HFF-Myc (cell line): ENCODE measurements around the gene RGS9.

Experiments
- DNase-seq: peaks from one replicate; pipeline ENCODE4 v3.0.0-alpha.2; 2011; ENCODE audit warnings: low read depth; ENCODE audit errors: extremely low read depth
- H3K4me3 ChIP-seq: replicated peaks from 2 replicates; pipeline ENCODE4 v1.5.1; 2011; ENCODE audit warnings: low read depth, mild to moderate bottlenecking, control low read depth, low read length
- TF ChIP-seq, protein P1 (sequence below): IDR thresholded peaks from 2 replicates; pipeline ENCODE4 v1.5.1; 2012; ENCODE audit warnings: mild to moderate bottlenecking, low read depth, low read length, control low read depth; ENCODE audit errors: missing control alignments

Gene RGS9

DNA sequence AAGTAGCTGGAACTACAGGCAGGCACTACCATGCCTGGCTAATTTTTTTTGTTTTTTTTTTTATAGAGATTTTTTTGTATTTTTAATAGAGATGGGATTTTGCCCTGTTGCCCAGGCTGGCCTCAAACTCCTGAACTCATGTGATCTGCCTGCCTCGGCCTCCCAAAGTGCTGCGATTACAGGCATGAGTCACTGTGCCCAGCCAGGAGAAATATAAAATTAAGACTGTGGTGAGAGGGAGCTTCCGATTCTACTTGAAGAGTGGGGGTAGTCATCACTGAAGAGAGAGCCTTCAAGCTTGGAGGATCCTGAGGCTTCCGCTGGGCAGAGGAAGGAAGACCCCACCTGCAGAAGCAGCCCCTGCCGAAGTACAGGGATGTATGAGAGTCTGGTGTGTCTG is 34.4 kb upstream of the RGS9 start:
- H3K4me3 ChIP-seq: no peak overlapping the region
- TF ChIP-seq, protein P1, sequence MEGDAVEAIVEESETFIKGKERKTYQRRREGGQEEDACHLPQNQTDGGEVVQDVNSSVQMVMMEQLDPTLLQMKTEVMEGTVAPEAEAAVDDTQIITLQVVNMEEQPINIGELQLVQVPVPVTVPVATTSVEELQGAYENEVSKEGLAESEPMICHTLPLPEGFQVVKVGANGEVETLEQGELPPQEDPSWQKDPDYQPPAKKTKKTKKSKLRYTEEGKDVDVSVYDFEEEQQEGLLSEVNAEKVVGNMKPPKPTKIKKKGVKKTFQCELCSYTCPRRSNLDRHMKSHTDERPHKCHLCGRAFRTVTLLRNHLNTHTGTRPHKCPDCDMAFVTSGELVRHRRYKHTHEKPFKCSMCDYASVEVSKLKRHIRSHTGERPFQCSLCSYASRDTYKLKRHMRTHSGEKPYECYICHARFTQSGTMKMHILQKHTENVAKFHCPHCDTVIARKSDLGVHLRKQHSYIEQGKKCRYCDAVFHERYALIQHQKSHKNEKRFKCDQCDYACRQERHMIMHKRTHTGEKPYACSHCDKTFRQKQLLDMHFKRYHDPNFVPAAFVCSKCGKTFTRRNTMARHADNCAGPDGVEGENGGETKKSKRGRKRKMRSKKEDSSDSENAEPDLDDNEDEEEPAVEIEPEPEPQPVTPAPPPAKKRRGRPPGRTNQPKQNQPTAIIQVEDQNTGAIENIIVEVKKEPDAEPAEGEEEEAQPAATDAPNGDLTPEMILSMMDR: no peak
- no peak for DNase-seq

DNA sequence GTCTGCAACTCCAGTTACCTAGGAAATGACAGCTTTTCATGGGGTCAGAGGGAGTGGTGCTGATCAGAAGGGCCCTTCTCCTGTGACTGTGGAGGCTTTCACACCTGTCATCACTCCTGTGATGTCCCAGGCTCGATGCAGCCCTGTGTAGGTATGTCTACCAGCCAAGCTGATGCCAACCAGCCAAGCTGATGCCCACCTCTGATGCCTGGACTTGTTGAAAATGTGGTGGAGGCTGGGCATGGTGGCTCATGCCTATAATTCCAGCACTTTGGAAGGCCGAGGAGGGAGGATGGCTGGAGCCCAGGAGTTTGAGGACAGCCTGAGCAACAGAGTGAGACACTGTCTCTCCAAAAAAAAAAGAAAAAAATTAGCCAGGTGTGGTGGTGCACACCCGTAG is 33.7 kb upstream of the RGS9 start:
- DNase-seq: no peak
- H3K4me3 ChIP-seq: no peak overlapping the region
- TF ChIP-seq, protein P1: no peak

DNA sequence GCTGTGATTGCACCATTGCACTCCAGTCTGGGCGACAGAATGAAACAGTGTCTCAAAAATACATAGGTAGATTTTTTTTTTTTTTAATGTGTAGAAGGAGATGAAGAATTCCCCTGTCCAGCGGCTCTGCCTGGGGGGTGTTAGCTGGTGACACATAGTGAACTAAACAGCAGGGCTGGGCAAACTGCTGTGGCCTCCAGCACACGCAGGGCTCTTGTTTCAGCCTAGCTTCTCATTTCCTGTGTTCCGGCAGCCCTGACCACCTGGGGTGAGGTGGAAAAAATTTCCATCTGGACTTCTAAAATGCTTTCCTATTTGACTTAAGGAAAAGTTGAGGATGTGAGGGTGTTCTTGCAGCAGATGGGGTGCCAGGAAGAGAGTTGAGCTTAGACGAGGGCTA is 33.3 kb upstream of the RGS9 start:
- DNase-seq: no peak
- TF ChIP-seq, protein P1: no peak

DNA sequence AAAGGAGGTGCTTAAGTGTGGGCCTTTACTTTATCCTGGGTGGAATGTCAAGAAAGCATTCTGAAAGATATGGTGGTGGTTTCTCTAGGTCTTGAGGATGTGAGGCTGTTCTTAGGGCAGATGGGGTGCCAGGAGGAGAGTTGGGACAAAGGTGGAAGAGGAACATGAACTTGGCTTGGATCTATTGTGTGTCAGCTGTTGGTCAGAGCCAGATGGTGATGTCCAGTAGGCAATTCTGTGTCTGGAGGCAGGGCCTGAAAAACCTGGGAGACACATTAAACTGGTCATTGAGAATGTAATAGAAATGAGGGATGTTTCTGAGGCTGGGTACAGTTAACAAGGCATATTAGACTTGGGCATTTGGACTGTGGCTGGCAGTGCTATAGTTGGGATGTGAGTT is 32.6 kb upstream of the RGS9 start:
- TF ChIP-seq, protein P1: no peak
- DNase-seq: no peak

More for the DNA sequence above, 33.3 kb upstream of the RGS9 start:
- H3K4me3 ChIP-seq: no peak overlapping the region

DNA sequence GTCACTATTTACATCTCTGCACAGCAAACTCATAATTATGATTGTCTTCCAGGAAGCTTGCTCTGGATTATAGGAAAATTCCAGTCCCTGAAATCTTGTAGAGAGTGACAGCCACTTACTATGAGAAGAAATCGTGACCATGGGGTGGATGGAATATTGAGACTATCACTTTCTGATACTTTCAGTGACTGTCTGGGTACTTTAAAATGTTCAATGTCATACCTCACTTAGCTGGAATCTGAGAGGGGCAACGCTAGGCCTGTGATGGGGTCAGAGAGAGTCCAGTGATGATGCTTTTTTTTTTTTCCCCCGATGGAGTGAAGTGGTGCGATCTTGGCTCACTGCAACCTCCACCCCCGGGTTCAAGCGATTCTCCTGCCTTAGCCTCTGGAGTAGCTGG is 32.2 kb upstream of the RGS9 start:
- no peak overlapping the region for H3K4me3 ChIP-seq
- no peak for DNase-seq
- TF ChIP-seq, protein P1: no peak

More for the DNA sequence above, 32.6 kb upstream of the RGS9 start:
- H3K4me3 ChIP-seq: no peak overlapping the region

DNA sequence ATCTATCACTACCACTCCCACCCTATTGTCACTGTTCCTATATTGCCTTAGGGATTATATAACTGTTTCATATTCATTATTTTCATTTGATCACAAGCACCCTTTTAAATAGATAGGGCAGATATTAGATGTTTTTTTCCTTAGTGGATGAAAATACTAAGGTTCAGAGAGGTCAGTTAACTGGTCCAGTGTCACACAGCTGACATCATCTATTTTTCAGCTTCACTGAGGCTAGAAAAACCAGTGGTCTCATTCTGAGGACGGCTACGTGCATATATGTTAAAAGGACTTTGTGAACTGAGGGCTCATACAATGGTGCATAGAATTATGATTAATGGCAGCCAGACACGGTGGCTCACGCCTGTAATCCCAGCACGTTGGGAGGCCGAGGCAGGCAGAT is 29.0 kb upstream of the RGS9 start:
- TF ChIP-seq, protein P1: no peak
- H3K4me3 ChIP-seq: no peak overlapping the region
- DNase-seq: no peak

DNA sequence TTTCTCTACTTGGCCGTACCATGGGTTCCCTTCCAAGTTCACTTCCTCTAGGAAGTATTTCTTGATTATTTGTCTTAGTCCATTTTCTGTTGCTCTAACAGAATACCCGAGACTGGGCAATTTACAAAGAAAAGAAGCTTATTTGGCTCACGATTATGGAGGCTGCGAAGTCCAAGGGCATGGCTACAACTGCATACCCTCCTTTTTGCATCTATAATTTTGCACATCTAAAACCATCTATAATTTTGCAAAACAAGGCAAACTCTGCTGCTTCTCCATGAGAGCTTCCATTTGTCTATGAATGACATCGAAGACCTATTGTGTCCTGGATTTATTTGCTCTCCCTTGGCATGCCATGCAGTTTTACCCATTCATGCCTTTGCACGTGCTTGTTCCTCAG is 27.6 kb upstream of the RGS9 start:
- TF ChIP-seq, protein P1: no peak
- no peak for DNase-seq
- H3K4me3 ChIP-seq: no peak overlapping the region
